ENCODE results near the gene IL17RD. TPM values are rescaled to one million over a fixed set of nuclear protein-coding genes. Genes with fewer than 3 reads are reported as not detected.

Gene IL17RD
- total and polyA plus RNA-seq, 2 of the 4 experiments (the other 2 are of a cell fraction): 0.72 to 0.92 TPM

DNA sequence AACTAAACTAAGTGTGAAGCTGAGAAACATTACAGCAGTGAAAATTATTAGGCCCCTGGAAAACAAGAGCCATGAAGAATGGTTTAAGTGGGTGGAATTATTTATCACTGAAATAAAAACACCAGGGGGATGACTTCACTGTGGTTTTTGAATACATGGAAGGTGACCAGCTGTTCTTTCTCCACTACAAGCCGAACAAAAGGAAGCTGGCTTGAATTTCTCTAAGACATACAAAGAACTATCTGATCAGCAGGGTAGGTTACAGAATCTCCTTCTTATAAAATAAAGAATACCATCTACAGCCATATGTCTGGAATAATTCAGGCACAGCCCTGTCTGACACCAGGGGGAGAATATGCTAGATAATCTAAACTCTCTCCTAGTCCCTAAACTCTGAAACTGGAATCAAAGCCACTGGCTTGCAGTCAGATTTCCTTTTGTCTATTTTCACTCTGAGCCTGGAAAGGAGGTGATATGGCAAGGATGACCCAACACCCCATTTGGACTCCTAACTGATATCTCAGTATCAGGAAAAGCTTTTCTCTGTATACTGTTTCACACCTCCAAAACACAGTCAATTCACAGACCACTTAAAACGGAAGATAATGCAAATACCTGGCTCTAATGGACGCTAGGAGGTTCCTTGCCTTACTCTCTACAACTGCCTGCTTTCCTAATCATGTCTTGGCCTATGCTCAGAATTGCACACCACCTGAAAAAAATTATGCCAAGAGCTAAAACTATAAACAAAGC is 73.5 kb downstream of the IL17RD start:
- peaks cover 9% of the 10 kb centered on the region; the same call in 1 of the 2 replicates for H3K4me1 ChIP-seq (ENCODE audit: control insufficient read depth, insufficient read depth, low read length)
- 67% methylated on average over 1 of the region's 3 CpGs; no CpG with 5 or more reads in 1 of the 2 experiments for WGBS, 2 experiments (ENCODE audit: extremely low coverage in 2 of 2, insufficient read length in 1 of 2)

More for the DNA sequence above, 73.5 kb downstream of the IL17RD start:
- no peak overlapping the region for H4K91ac ChIP-seq (ENCODE audit: insufficient read depth, low read depth, low read length)
- H2BK120ac ChIP-seq (ENCODE audit: low read depth, low read length): no peak overlapping the region
- CTCF ChIA-PET: interaction anchor here (1.2 kb wide), 1 partner anchor 8 kb away, joined by 4 read pairs; no protein-coding TSS in a partner anchor
- dilution Hi-C loops (cut with HindIII; ENCODE audit: low sequenced_read_pairs, unreplicated experiment): no loop called here
- BruUV-seq (replicated peaks): no TSS peak
- no peak overlapping the region for H3K14ac ChIP-seq (replicated peaks; ENCODE audit: low read depth, low read length)
- DNase-seq (peak; percentile 83), ATAC-seq (ENCODE audit: low read depth) (peak; percentile 73)
- peak overlapping the region; percentile 42 for H3K4me2 ChIP-seq (ENCODE audit: low read depth, low read length)
- no peak overlapping the region for H3K4ac ChIP-seq (ENCODE audit: low read depth, low read length)
- H3K23ac ChIP-seq (ENCODE audit: low read depth, low read length): no peak overlapping the region
- H3K18ac ChIP-seq (ENCODE audit: low read depth, low read length): peak overlapping the region; percentile 51; the same call in 1 of the 2 replicates
- H3K36me3 ChIP-seq (ENCODE audit: control insufficient read depth, insufficient read depth, low read length): no peaks in the 10 kb centered on the region
- H4K5ac ChIP-seq (ENCODE audit: low read depth, low read length): peak overlapping the region; percentile 55; the same call in 1 of the 2 replicates
- H4K20me1 ChIP-seq (ENCODE audit: insufficient read depth, low read length): no peaks in the 10 kb centered on the region
- POLR2A ChIA-PET (ENCODE audit: unreplicated experiment): interaction anchor here (0.6 kb wide), 1 partner anchor 8 kb away, joined by 7 read pairs; no protein-coding TSS in a partner anchor
- no peaks in the 10 kb centered on the region for H3K9me3 ChIP-seq (ENCODE audit: control insufficient read depth, insufficient read depth, low read length)
- no peak overlapping the region for H3K4me3 ChIP-seq (ENCODE audit: insufficient read depth, low read depth, low read length)
- H2AFZ ChIP-seq (replicated peaks; ENCODE audit: low read length, poor library complexity): no peak overlapping the region
- H3K27ac ChIP-seq (ENCODE audit: insufficient read depth, low read length): peak overlapping the region; percentile 59; the same call in 1 of the 2 replicates
- no peak overlapping the region for H2BK20ac ChIP-seq (ENCODE audit: low read depth, low read length)
- H3K9me1 ChIP-seq (ENCODE audit: insufficient read depth, low read length): no peaks in the 10 kb centered on the region; the same call in 1 of the 2 replicates
- H2BK5ac ChIP-seq (ENCODE audit: low read depth, low read length, poor library complexity, severe bottlenecking): no peak overlapping the region
- TF ChIP-seq NFE2L2 (IDR thresholded peaks at IDR 0.05; ENCODE audit: low read depth, low read length) (no peak), CHD1 (IDR thresholded peaks at IDR 0.05; ENCODE audit: low read depth, low read length) (no peak), RCOR1 (IDR thresholded peaks at IDR 0.05; ENCODE audit: insufficient replicate concordance, low read length) (no peak), FOS (IDR thresholded peaks at IDR 0.05; ENCODE audit: low read depth, low read length) (no peak), RFX5 (IDR thresholded peaks at IDR 0.05; ENCODE audit: low read depth, low read length) (no peak), POLR2A (IDR thresholded peaks at IDR 0.05; ENCODE audit: low read depth, low read length) (no peak), MAFK (IDR thresholded peaks at IDR 0.05; ENCODE audit: low read depth, low read length) (no peak), MAZ (IDR thresholded peaks at IDR 0.05; ENCODE audit: borderline replicate concordance, low read depth, low read length) (no peak), MXI1 (IDR thresholded peaks at IDR 0.05; ENCODE audit: borderline replicate concordance, low read depth, low read length) (no peak)
- TF ChIP-seq, protein P1, sequence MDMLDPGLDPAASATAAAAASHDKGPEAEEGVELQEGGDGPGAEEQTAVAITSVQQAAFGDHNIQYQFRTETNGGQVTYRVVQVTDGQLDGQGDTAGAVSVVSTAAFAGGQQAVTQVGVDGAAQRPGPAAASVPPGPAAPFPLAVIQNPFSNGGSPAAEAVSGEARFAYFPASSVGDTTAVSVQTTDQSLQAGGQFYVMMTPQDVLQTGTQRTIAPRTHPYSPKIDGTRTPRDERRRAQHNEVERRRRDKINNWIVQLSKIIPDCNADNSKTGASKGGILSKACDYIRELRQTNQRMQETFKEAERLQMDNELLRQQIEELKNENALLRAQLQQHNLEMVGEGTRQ (IDR thresholded peaks at IDR 0.05; ENCODE audit: low read depth, low read length): no peak
- H3K56ac ChIP-seq (ENCODE audit: extremely low read depth, insufficient read depth, low read length): no peak overlapping the region
- H2AK9ac ChIP-seq (replicated peaks; ENCODE audit: low read depth, low read length, poor library complexity): no peak overlapping the region
- in situ Hi-C loops (cut with MboI; ENCODE audit: low sequenced_read_pairs): no loop called here
- H3K27me3 ChIP-seq (ENCODE audit: control insufficient read depth, insufficient read depth, low read length): peaks cover 3% of the 10 kb centered on the region
- H2AK5ac ChIP-seq (ENCODE audit: low read depth, low read length): no peak overlapping the region
- intact Hi-C loops (cut with micrococcal nuclease): loop anchor here (5.0 to 10.0 kb wide), 2 partner anchors 94 to 387 kb away; no protein-coding TSS in a partner anchor
- no peak overlapping the region for H2BK15ac ChIP-seq (ENCODE audit: low read depth, low read length)
- no peak overlapping the region for H4K8ac ChIP-seq (ENCODE audit: low read depth in 2 of 2, low read length in 2 of 2)
- no peaks in the 10 kb centered on the region for H3K79me1 ChIP-seq (ENCODE audit: low read depth in 1 of 2, low read length in 2 of 2)
- H3K9ac ChIP-seq (ENCODE audit: low read depth, low read length): no peak overlapping the region
